HepG2 (cell line): ENCODE results near the gene UMOD. TPM values are rescaled to one million over a fixed set of nuclear protein-coding genes. Genes with fewer than 3 reads are reported as not detected.

Experiments
- ATAC-seq: fragments of 200-7000 bp; cut with Tn5 transposase; 3 replicates; pipeline ENCODE4 v1.9.1; 2020; ENCODE audit warnings: mild to moderate bottlenecking, moderate library complexity
- BruUV-seq: library from RNA; stranded (reverse); fragments of 400-500 nt; replicated peaks from 2 replicates; lab custom pipeline; 2021; lab: Mats Ljungman, UMichigan
- CTCF ChIA-PET: fragments of 300-600 bp; formaldehyde crosslinking; extraction: SDS; loops from one replicate; lab custom pipeline; 2021; ENCODE audit warnings: low total read pairs, inconsistent platforms, low intra/inter-chr PET ratio; lab: Yijun Ruan, JAX
- POLR2A ChIA-PET: fragments of 350-600 bp; sonication (Branson Sonifier 250); formaldehyde crosslinking; loops from one replicate; lab custom pipeline; 2020; ENCODE audit warnings: antibody characterized with exemption, inconsistent platforms; lab: Yijun Ruan, JAX
- DNase-seq: peaks from one replicate; pipeline ENCODE4 v3.0.0-alpha.2; 2015; ENCODE audit warnings: low spot score
- FAIRE-seq: peaks from 3 replicates; lab custom pipeline; 2011; peaks lifted over from hg19 to GRCh38; lab: Jason Lieb, UNC
- H2AFZ ChIP-seq: one replicate; pipeline ENCODE4 v1.6.1; 2011; ENCODE audit warnings: low read length, inconsistent platforms
- H3K27ac ChIP-seq: fragments of 300-600 bp; 3 replicates; pipeline ENCODE4 v1.8.0; 2011; ENCODE audit warnings: mixed run types, mild to moderate bottlenecking, mixed read lengths, low read length, inconsistent platforms; ENCODE audit not compliant: insufficient read depth; ENCODE audit errors: extremely low read length
- H3K27me3 ChIP-seq, 2 experiments: fragments of 200-600 bp in 1 of 2; 2 replicates in 1 of 2; 3 replicates in 1 of 2; pipeline versions ENCODE4 v1.6.0 to v1.8.0; 2011; ENCODE audit warnings: low read length in 2 of 2, mild to moderate bottlenecking in 2 of 2, moderate library complexity in 2 of 2, inconsistent platforms in 1 of 2; ENCODE audit not compliant: insufficient read depth in 2 of 2, control insufficient read depth in 1 of 2
- H3K36me3 ChIP-seq, 2 experiments: fragments of 200-600 bp in 1 of 2; replicated peaks in 1 of 2; 2 replicates in 1 of 2; 3 replicates in 1 of 2; pipeline versions ENCODE4 v1.5.1 to v1.8.0; 2011; ENCODE audit warnings: low read length in 2 of 2, inconsistent platforms in 1 of 2; ENCODE audit not compliant: insufficient read depth in 2 of 2, control insufficient read depth in 1 of 2
- H3K4me1 ChIP-seq: 2 replicates; pipeline ENCODE4 v1.5.1; 2012; ENCODE audit warnings: low read length, inconsistent platforms; ENCODE audit not compliant: insufficient read depth
- H3K4me2 ChIP-seq: 2 replicates; pipeline ENCODE4 v1.6.0; 2011; ENCODE audit warnings: low read depth, low read length, inconsistent platforms
- H3K4me3 ChIP-seq, 3 experiments: fragments of 200-600 bp in 1 of 3; sonication (generic), shearing (Covaris generic) in 1 of 3; replicated peaks in 1 of 3; 2 replicates each; pipeline ENCODE4 v1.5.1; 2011 to 2016; ENCODE audit warnings: low read length in 3 of 3, inconsistent platforms in 2 of 3, low read depth in 2 of 3, mild to moderate bottlenecking in 2 of 3, control low read depth in 1 of 3, mixed read lengths in 1 of 3; ENCODE audit not compliant: insufficient read depth in 1 of 3
- H3K79me2 ChIP-seq: one replicate; pipeline ENCODE4 v1.6.1; 2011; ENCODE audit warnings: low read length, inconsistent platforms; ENCODE audit not compliant: insufficient read depth
- H3K9ac ChIP-seq: 2 replicates; pipeline ENCODE4 v1.6.0; 2011; ENCODE audit warnings: mild to moderate bottlenecking, low read depth, low read length, inconsistent platforms; ENCODE audit not compliant: insufficient read depth
- H3K9me3 ChIP-seq: 2 replicates; pipeline ENCODE4 v1.5.1; 2012; ENCODE audit warnings: mild to moderate bottlenecking, low read length
- H4K20me1 ChIP-seq: 2 replicates; pipeline ENCODE4 v1.6.0; 2011; ENCODE audit warnings: inconsistent platforms, mild to moderate bottlenecking, low read length, moderate library complexity; ENCODE audit not compliant: insufficient read depth
- HMG20B ChIP-seq: conservative IDR thresholded peaks from 2 replicates; pipeline ENCODE4 v1.6.1; 2016; ENCODE audit warnings: missing genetic modification reagents, missing compliant biosample characterization
- RBM22 ChIP-seq: fragments of 200-400 bp; formaldehyde crosslinking; optimal IDR thresholded peaks from 2 replicates; pipeline ENCODE3; 2017; ENCODE audit warnings: mild to moderate bottlenecking, low read length, moderate library complexity
- RNF2 ChIP-seq: fragments of 450-650 bp; conservative IDR thresholded peaks from 2 replicates; pipeline ENCODE4 v1.6.1; 2016; ENCODE audit warnings: low read depth
- SNAPC2 ChIP-seq: sonication (generic); formaldehyde crosslinking; IDR thresholded peaks from 2 replicates; pipeline ENCODE4 v1.8.1; 2022; ENCODE audit warnings: mild to moderate bottlenecking, missing genetic modification reagents
- ZNF530 ChIP-seq: sonication (generic); formaldehyde crosslinking; IDR thresholded peaks from 2 replicates; pipeline ENCODE4 v1.5.0; 2020; ENCODE audit warnings: low read depth, mild to moderate bottlenecking, missing genetic modification reagents
- ZNF607 ChIP-seq: sonication (generic); formaldehyde crosslinking; IDR thresholded peaks from 2 replicates; pipeline ENCODE4 v1.5.1; 2020; ENCODE audit warnings: missing genetic modification reagents, mild to moderate bottlenecking, borderline replicate concordance
- ZSCAN29 ChIP-seq: sonication (generic); formaldehyde crosslinking; conservative IDR thresholded peaks from 2 replicates; pipeline ENCODE4 v1.4.0; 2020; ENCODE audit warnings: mild to moderate bottlenecking, missing genetic modification reagents
- WGBS: methylation state at CpG from one replicate; pipeline ENCODE4 v1.1.6; 2017; ENCODE audit warnings: low lambda C conversion rate; 5-methylcytosine and 5-hydroxymethylcytosine counted together
- in situ Hi-C: cut with HindIII; loops from 2 replicates; pipeline ENCODE4 v1.10.0; 2017; ENCODE audit warnings: low pct_unique_long_range_greater_than_20kb; ENCODE audit not compliant: extremely low pct_ligation_motif_present
- intact Hi-C: fragments of 100-400 bp; cut with micrococcal nuclease; formaldehyde crosslinking; loops from one replicate; pipeline ENCODE4 v1.10.0; 2022; ENCODE audit not compliant: unreplicated experiment
- polyA plus RNA-seq, 8 experiments: library from polyadenylated mRNA; depleted of rRNA in 3 of 8; stranded (reverse) in 7 of 8; unstranded in 1 of 8; fragments of >200 nt; fragmentation: Illumina TruSeq in 4 of 8; extraction: Trizol in 4 of 8; gene quantifications; 2 replicates each; pipeline versions ENCODE4 v1.2.1 to v1.2.3, GENCODE V29; 2011 to 2016; ENCODE audit warnings: low read depth in 4 of 8, missing spikeins in 1 of 8, mixed read lengths in 1 of 8; ENCODE audit not compliant: insufficient read depth in 1 of 8
- total RNA-seq, 5 experiments: library from RNA; depleted of rRNA; stranded (reverse); fragments of >200 nt; fragmentation: Illumina TruSeq; extraction: Trizol; gene quantifications; 2 replicates each; pipeline ENCODE4 v1.2.3, GENCODE V29; 2016; ENCODE audit warnings: low read depth in 1 of 5
- TF ChIP-seq, protein P1 (sequence below): sonication (generic); formaldehyde crosslinking; IDR thresholded peaks from one replicate; pipeline ENCODE4 v1.5.1; 2020; ENCODE audit warnings: mild to moderate bottlenecking, missing genetic modification reagents; ENCODE audit errors: not compliant biosample characterization

Gene UMOD
- total and polyA plus RNA-seq, 2 of the 13 experiments (the other 11 are each of a cell fraction or from before 2014, with no cell fraction given) = not detected

DNA sequence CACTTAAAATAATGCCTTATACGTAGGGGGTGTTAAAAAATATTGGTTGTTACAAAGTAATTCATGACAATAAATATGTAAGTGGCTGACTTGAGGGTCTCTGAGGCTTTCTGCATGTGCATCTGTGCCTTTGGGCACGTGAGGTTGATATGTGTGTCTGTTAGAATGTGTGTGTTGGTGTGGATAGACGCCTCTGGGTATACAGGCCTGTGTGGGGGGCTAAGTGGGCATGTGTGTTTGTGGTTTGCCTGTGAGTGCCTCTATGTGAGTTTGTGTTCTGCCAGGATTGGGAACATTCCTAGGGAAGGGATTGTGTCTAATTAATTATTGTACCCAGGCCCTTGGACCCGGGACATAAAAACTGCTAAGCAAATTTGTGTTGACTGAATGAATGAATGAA is 44.2 kb downstream of the UMOD start:
- Histone ChIP-seq H3K27me3 (no peaks in the 10 kb centered on the region), H3K4me2 (no peak overlapping the region), H3K9ac (no peak overlapping the region), H2AFZ (no peak overlapping the region), H3K4me3 (no peak overlapping the region), H3K4me1 (no peaks in the 10 kb centered on the region), H3K27ac (no peak overlapping the region), H3K9me3 (no peaks in the 10 kb centered on the region), H3K36me3 (no peaks in the 10 kb centered on the region), H3K79me2 (no peaks in the 10 kb centered on the region), H4K20me1 (no peaks in the 10 kb centered on the region)
- no peak for ATAC-seq
- TF ChIP-seq, protein P1, sequence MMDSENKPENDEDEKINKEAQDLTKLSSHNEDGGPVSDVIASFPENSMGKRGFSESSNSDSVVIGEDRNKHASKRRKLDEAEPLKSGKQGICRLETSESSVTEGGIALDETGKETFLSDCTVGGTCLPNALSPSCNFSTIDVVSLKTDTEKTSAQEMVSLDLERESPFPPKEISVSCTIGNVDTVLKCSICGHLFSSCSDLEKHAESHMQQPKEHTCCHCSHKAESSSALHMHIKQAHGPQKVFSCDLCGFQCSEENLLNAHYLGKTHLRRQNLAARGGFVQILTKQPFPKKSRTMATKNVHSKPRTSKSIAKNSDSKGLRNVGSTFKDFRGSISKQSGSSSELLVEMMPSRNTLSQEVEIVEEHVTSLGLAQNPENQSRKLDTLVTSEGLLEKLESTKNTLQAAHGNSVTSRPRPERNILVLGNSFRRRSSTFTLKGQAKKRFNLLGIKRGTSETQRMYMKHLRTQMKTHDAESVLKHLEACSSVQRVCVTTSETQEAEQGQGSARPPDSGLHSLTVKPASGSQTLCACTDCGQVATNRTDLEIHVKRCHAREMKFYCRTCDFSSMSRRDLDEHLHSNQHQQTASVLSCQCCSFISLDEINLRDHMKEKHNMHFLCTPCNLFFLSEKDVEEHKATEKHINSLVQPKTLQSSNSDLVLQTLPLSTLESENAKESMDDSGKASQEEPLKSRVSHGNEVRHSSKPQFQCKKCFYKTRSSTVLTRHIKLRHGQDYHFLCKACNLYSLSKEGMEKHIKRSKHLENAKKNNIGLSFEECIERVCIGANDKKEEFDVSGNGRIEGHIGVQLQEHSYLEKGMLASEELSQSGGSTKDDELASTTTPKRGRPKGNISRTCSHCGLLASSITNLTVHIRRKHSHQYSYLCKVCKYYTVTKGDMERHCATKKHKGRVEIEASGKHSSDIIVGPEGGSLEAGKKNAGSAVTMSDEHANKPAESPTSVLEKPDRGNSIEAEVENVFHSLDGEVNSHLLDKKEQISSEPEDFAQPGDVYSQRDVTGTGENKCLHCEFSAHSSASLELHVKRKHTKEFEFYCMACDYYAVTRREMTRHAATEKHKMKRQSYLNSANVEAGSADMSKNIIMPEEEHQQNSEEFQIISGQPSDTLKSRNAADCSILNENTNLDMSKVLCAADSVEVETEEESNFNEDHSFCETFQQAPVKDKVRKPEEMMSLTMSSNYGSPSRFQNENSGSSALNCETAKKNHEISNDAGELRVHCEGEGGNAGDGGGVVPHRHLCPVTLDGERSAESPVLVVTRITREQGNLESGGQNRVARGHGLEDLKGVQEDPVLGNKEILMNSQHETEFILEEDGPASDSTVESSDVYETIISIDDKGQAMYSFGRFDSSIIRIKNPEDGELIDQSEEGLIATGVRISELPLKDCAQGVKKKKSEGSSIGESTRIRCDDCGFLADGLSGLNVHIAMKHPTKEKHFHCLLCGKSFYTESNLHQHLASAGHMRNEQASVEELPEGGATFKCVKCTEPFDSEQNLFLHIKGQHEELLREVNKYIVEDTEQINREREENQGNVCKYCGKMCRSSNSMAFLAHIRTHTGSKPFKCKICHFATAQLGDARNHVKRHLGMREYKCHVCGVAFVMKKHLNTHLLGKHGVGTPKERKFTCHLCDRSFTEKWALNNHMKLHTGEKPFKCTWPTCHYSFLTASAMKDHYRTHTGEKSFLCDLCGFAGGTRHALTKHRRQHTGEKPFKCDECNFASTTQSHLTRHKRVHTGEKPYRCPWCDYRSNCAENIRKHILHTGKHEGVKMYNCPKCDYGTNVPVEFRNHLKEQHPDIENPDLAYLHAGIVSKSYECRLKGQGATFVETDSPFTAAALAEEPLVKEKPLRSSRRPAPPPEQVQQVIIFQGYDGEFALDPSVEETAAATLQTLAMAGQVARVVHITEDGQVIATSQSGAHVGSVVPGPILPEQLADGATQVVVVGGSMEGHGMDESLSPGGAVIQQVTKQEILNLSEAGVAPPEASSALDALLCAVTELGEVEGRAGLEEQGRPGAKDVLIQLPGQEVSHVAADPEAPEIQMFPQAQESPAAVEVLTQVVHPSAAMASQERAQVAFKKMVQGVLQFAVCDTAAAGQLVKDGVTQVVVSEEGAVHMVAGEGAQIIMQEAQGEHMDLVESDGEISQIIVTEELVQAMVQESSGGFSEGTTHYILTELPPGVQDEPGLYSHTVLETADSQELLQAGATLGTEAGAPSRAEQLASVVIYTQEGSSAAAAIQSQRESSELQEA = no peak
- TF ChIP-seq ZNF530 (no peak), RNF2 (no peak), ZNF607 (CRISPR knock-in tag) (no peak), RBM22 (no peak), HMG20B (CRISPR knock-in tag) (no peak), SNAPC2 (no peak), ZSCAN29 (no peak)
- in situ Hi-C loops (loop anchor here (25.0 kb wide), 1 partner anchor 721 kb away; no protein-coding TSS in a partner anchor), intact Hi-C loops (loop anchor here (10.0 kb wide), 1 partner anchor 703 kb away; no protein-coding TSS in a partner anchor)
- DNase-seq = no peak
- no peak for FAIRE-seq
- BruUV-seq = no TSS peak
- CTCF ChIA-PET = no interaction called here
- POLR2A ChIA-PET = no interaction called here
- 0% methylated on average over 4 of the region's 4 CpGs for WGBS
